Effector memory CD4-positive, alpha-beta T cell (primary cell): ENCODE results near the gene SLC6A17.

ENCODE experiments used
- DNase-seq, 3 donors: peaks; one replicate each; pipeline ENCODE4 v3.0.0-alpha.2; 2020
- H3K27ac ChIP-seq: 2 replicates; pipeline ENCODE4 v1.7.0; 2013; ENCODE audit warnings: mild to moderate bottlenecking, low read length, moderate library complexity; ENCODE audit not compliant: insufficient read depth, poor library complexity, severe bottlenecking
- H3K27me3 ChIP-seq: replicated peaks from 2 replicates; pipeline ENCODE4 v1.7.0; 2013; ENCODE audit warnings: mild to moderate bottlenecking, low read length; ENCODE audit not compliant: insufficient read depth, control insufficient read depth, poor library complexity, severe bottlenecking
- H3K36me3 ChIP-seq: 2 replicates; pipeline ENCODE4 v1.7.0; 2013; ENCODE audit warnings: mild to moderate bottlenecking, low read length, moderate library complexity; ENCODE audit not compliant: control insufficient read depth, insufficient read depth
- H3K4me1 ChIP-seq: 2 replicates; pipeline ENCODE4 v1.7.0; 2013; ENCODE audit warnings: low read length, mild to moderate bottlenecking; ENCODE audit not compliant: control insufficient read depth, insufficient read depth, poor library complexity, severe bottlenecking
- H3K4me3 ChIP-seq: 2 replicates; pipeline ENCODE4 v1.7.0; 2013; ENCODE audit warnings: low read length, low read depth, mild to moderate bottlenecking; ENCODE audit not compliant: insufficient read depth, poor library complexity, severe bottlenecking
- H3K9me3 ChIP-seq: 2 replicates; pipeline ENCODE4 v1.7.0; 2013; ENCODE audit warnings: mild to moderate bottlenecking, low read length, moderate library complexity; ENCODE audit not compliant: control insufficient read depth

SLC6A17 gene

DNA sequence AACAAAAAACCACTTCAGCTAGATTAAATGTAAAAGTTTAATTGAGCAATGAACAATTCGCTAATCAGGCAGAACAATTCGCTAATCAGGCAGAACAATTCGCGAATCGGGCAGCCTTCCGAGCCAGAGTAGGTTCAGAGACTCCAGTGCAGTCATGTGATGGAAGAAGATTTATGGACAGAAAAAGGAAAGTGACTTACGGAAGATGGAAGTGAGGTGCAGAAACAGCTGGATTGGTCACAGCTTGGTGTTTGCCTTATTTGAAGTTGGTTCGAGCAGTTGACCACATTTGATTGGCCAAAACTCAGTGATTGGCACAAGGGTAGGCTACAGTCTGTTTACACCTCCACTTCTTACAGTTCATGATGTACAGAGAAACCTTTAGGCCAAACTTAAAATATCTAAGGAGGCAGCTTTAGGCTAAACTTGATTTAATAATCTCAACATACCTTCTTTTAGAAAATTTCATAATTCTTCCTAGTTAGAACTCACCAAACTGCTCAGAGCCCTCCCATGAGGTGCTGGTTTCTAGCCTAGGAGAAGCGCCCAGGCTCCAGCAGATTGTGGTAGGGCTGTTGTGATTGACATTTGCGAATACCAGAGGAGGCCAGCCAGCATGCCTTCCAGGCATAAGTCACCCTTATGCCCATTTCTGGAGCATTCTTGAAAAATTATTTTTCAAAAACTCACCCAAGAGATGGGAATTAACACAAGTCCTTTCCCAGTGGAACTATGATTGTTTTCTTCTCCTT is 37.0 kb downstream of the SLC6A17 start:
- H3K27me3 ChIP-seq, result no peaks in the 10 kb centered on the region
- DNase-seq, result no peak
- H3K4me1 ChIP-seq, result no peaks in the 10 kb centered on the region
- no peak overlapping the region for H3K27ac ChIP-seq
- H3K36me3 ChIP-seq, result no peaks in the 10 kb centered on the region
- H3K4me3 ChIP-seq, result no peak overlapping the region
- no peaks in the 10 kb centered on the region for H3K9me3 ChIP-seq

DNA sequence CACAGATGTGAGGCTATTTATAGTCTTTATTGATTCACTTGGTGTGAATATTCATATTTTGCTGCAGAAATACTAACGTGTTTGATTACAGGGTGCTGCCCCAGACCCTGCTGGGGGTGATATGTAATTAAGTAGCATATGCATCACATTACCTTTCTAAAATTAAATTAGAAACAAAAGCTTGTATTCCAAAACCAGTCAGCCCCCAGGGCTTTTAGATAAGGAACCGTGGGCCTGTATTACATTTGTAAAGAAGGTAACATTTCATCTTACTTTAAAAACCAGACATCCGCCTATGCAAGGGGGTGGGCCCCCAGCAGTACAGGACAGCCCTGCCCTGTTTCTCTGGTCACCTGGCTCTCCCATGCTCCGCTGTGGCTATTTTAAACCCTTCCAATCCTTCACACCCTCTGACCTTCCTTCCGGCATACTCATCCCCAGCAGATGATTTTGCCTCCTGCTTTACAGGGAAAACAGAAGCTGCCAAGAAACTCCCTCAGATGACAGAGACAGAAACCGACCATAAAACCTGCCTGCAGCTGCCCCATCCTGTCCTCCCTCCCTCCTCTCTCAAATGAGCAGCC is 37.8 kb downstream of the SLC6A17 start:
- no peak overlapping the region for H3K4me3 ChIP-seq
- no peak for DNase-seq
- H3K27me3 ChIP-seq, result no peaks in the 10 kb centered on the region
- H3K9me3 ChIP-seq, result no peaks in the 10 kb centered on the region
- no peaks in the 10 kb centered on the region for H3K36me3 ChIP-seq
- H3K27ac ChIP-seq, result no peak overlapping the region
- no peaks in the 10 kb centered on the region for H3K4me1 ChIP-seq

GRCh38 chr1:110189181-110189580 is 38.9 kb downstream of the SLC6A17 start:
- no peak overlapping the region for H3K27ac ChIP-seq
- H3K27me3 ChIP-seq, result no peaks in the 10 kb centered on the region
- H3K4me3 ChIP-seq, result no peak overlapping the region
- no peaks in the 10 kb centered on the region for H3K36me3 ChIP-seq
- H3K4me1 ChIP-seq, result no peaks in the 10 kb centered on the region
- DNase-seq, result no peak
- H3K9me3 ChIP-seq, result no peaks in the 10 kb centered on the region

GRCh38 chr1:110190282-110190929 is 40.1 kb downstream of the SLC6A17 start:
- H3K9me3 ChIP-seq, result no peaks in the 10 kb centered on the region
- no peaks in the 10 kb centered on the region for H3K27me3 ChIP-seq
- no peak overlapping the region for H3K27ac ChIP-seq
- H3K4me3 ChIP-seq, result no peak overlapping the region
- DNase-seq, result no peak
- no peaks in the 10 kb centered on the region for H3K4me1 ChIP-seq
- H3K36me3 ChIP-seq, result no peaks in the 10 kb centered on the region

GRCh38 chr1:110192541-110192940 is 42.2 kb downstream of the SLC6A17 start:
- Histone ChIP-seq H3K27ac (no peak overlapping the region), H3K36me3 (no peaks in the 10 kb centered on the region), H3K9me3 (no peaks in the 10 kb centered on the region), H3K27me3 (no peaks in the 10 kb centered on the region), H3K4me3 (no peak overlapping the region), H3K4me1 (no peaks in the 10 kb centered on the region)
- DNase-seq, result no peak

- Histone ChIP-seq H3K9me3 (no peaks in the 10 kb centered on the region), H3K27ac (no peak overlapping the region), H3K36me3 (no peaks in the 10 kb centered on the region), H3K4me3 (no peak overlapping the region), H3K4me1 (no peaks in the 10 kb centered on the region), H3K27me3 (no peaks in the 10 kb centered on the region)
- no peak for DNase-seq
These were observed 44.9 kb downstream of the SLC6A17 start for GRCh38 chr1:110195196-110195595.

- Histone ChIP-seq H3K36me3 (no peaks in the 10 kb centered on the region), H3K4me3 (no peak overlapping the region), H3K27me3 (no peaks in the 10 kb centered on the region), H3K9me3 (no peaks in the 10 kb centered on the region), H3K4me1 (no peaks in the 10 kb centered on the region), H3K27ac (no peak overlapping the region)
- DNase-seq, result peak; percentile 14 to 37 (median 15)
These were observed 46.8 kb downstream of the SLC6A17 start for GRCh38 chr1:110196917-110197765.

- Histone ChIP-seq H3K4me1 (peaks cover under 1% of the 10 kb centered on the region), H3K36me3 (no peaks in the 10 kb centered on the region), H3K9me3 (no peaks in the 10 kb centered on the region), H3K27ac (no peak overlapping the region), H3K4me3 (no peak overlapping the region), H3K27me3 (no peaks in the 10 kb centered on the region)
- DNase-seq, result no peak
These were observed 47.8 kb downstream of the SLC6A17 start for GRCh38 chr1:110197905-110198629.

- H3K4me1 ChIP-seq, result peaks cover 6% of the 10 kb centered on the region
- DNase-seq, result no peak
- H3K27ac ChIP-seq, result no peak overlapping the region
- no peaks in the 10 kb centered on the region for H3K36me3 ChIP-seq
- no peaks in the 10 kb centered on the region for H3K27me3 ChIP-seq
- H3K4me3 ChIP-seq, result no peak overlapping the region
- no peaks in the 10 kb centered on the region for H3K9me3 ChIP-seq
These were observed 48.5 kb downstream of the SLC6A17 start for GRCh38 chr1:110198746-110199145.
